Heart left ventricle (tissue), 16 donors: ENCODE measurements around the gene CANT1. TPM values are rescaled to one million over a fixed set of nuclear protein-coding genes. Genes with fewer than 3 reads are reported as not detected.

Source experiments
- ATAC-seq, 4 donors: fragments of 200-7000 bp; cut with Tn5 transposase; one replicate each; pipeline ENCODE4 v1.9.1; 2020 to 2022; ENCODE audit warnings: moderate library complexity in 4 of 4, mild to moderate bottlenecking in 3 of 4, moderate number of reproducible peaks in 1 of 4
- DNase-seq, 5 donors: peaks; one replicate each; pipeline ENCODE4 v3.0.0-alpha.2; 2020
- H3K27ac ChIP-seq, 12 donors: fragments of 200-600 bp; sonication (generic) in 4 of 12; one replicate each; pipeline versions ENCODE4 v1.5.0 to v1.8.0; 2016 to 2022; ENCODE audit warnings: mild to moderate bottlenecking in 2 of 12
- H3K27me3 ChIP-seq, 9 donors: fragments of 200-600 bp; sonication (generic) in 2 of 9; one replicate each; pipeline versions ENCODE4 v1.5.1 to v1.8.0; 2016 to 2022; ENCODE audit warnings: mild to moderate bottlenecking in 3 of 9
- H3K36me3 ChIP-seq, 9 donors: fragments of 200-600 bp; sonication (generic) in 2 of 9; one replicate each; pipeline versions ENCODE4 v1.5.0 to v1.8.0; 2018 to 2022; ENCODE audit warnings: mild to moderate bottlenecking in 2 of 9
- H3K4me1 ChIP-seq, 12 donors: fragments of 200-600 bp; sonication (generic) in 4 of 12; one replicate each; pipeline versions ENCODE4 v1.5.0 to v1.8.0; 2016 to 2022; ENCODE audit warnings: mild to moderate bottlenecking in 3 of 12
- H3K4me3 ChIP-seq, 12 donors: fragments of 200-600 bp; sonication (generic) in 4 of 12; one replicate each; pipeline versions ENCODE4 v1.5.0 to v1.8.0; 2017 to 2022; ENCODE audit warnings: mild to moderate bottlenecking in 9 of 12, moderate library complexity in 4 of 12
- H3K9me3 ChIP-seq, 12 donors: fragments of 200-600 bp; sonication (generic) in 4 of 12; one replicate each; pipeline versions ENCODE4 v1.5.0 to v1.8.0; 2016 to 2022; ENCODE audit warnings: mild to moderate bottlenecking in 1 of 12
- POLR2A ChIP-seq, 2 donors: fragments of 450-650 bp; IDR thresholded peaks; one replicate each; pipeline ENCODE4 v1.6.1; 2017; ENCODE audit warnings: antibody characterized with exemption in 2 of 2, mild to moderate bottlenecking in 2 of 2, moderate library complexity in 2 of 2
- WGBS, 4 donors: extraction: QIAGEN DNeasy Blood & Tissue Kit in 2 of 4; methylation state at CpG; one replicate each; pipeline versions ENCODE4 v1.1.5 to v1.1.7; 2013 to 2018; 5-methylcytosine and 5-hydroxymethylcytosine counted together
- intact Hi-C, 10 donors: fragments of 100-400 bp; cut with DNase I; formaldehyde crosslinking; loops; one replicate each; pipeline versions ENCODE4 v1.11.1 to v1.14.2; 2022
- polyA plus RNA-seq, 2 donors: library from polyadenylated mRNA; stranded (reverse); fragments of 200-250 nt; gene quantifications; one replicate each; pipeline ENCODE4 v1.2.3, GENCODE V29; 2013
- total RNA-seq, 9 donors: library from RNA; depleted of rRNA in 2 of 9; stranded (reverse); fragments of >200 nt in 2 of 9; fragmentation: NEBNext Ultra II Directional in 3 of 9; extraction: Animal tissue kit (Norgen Biotek cat#: 25700) in 3 of 9; gene quantifications; one replicate each; pipeline versions ENCODE4 v1.1.0 to v1.2.4, GENCODE V29; 2016 to 2023
- TF ChIP-seq, protein P1 (sequence below), 12 donors: fragments of 200-600 bp; sonication (generic) in 4 of 12; IDR thresholded peaks; one replicate each; pipeline versions ENCODE4 v1.5.0 to v1.8.0; 2018 to 2022; ENCODE audit warnings: antibody characterized with exemption in 12 of 12, mild to moderate bottlenecking in 5 of 12
- donor health status: ischemic (EF 13 %, LVEDD 7.1; RV severe dilation, severe dysfunction).
- donor health status: healthy with polysubstance abuse.
- donor health status: DM: no; HTN: yes; CAD: no.
- donor health status: DM: no; HTN: no; CAD: no.
- donor health status: ischemic (EF 25% LVEDD 6.9; RV normal size, moderate dysfunction).
- donor health status: ischemic (EF 25% LVEDD 5.7; RV mildly dilated, moderate dysfunction).
- donor health status: healthy.
- donor health status: DM: yes; HTN: yes; CAD: no.
- donor health status: ischemic (EF 35%, LVEDD 5.7; RV mildly dilated, moderate dysfunction).
- donor health status: nonischemic (EF 11% LVEDD 7.7; RV severe dilation, severe dysfunction).
- donor health status: DM: yes; HTN: yes; CAD: no.
- donor health status: PGD.
- donor health status: ischemic (EF 29% LVEDD 5.4; RV normal size, mild dysfunction).
- donor health status: nonischemic (EF 23%, LVEDD 6.1; RV moderate dilation, normal function).

CANT1 gene
- total and polyA plus RNA-seq, 11 donors: 5.1 to 46.2 (median 24.1) TPM

DNA sequence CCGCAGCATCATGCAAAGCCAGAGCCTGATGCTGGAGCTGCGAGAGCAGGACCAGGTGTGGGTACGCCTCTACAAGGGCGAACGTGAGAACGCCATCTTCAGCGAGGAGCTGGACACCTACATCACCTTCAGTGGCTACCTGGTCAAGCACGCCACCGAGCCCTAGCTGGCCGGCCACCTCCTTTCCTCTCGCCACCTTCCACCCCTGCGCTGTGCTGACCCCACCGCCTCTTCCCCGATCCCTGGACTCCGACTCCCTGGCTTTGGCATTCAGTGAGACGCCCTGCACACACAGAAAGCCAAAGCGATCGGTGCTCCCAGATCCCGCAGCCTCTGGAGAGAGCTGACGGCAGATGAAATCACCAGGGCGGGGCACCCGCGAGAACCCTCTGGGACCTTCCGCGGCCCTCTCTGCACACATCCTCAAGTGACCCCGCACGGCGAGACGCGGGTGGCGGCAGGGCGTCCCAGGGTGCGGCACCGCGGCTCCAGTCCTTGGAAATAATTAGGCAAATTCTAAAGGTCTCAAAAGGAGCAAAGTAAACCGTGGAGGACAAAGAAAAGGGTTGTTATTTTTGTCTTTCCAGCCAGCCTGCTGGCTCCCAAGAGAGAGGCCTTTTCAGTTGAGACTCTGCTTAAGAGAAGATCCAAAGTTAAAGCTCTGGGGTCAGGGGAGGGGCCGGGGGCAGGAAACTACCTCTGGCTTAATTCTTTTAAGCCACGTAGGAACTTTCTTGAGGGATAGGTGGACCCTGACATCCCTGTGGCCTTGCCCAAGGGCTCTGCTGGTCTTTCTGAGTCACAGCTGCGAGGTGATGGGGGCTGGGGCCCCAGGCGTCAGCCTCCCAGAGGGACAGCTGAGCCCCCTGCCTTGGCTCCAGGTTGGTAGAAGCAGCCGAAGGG, 38.6 kb upstream of the CANT1 start:
- DNase-seq: peak in 3 of 5 donors; percentile 37 to 71 (median 62)
- Histone ChIP-seq H3K27ac (peak overlapping the region in 9 of 12 donors; percentile 53 to 76 (median 67)), H3K4me3 (peak overlapping the region in 2 of 12 donors; percentile 13 to 15)

DNA sequence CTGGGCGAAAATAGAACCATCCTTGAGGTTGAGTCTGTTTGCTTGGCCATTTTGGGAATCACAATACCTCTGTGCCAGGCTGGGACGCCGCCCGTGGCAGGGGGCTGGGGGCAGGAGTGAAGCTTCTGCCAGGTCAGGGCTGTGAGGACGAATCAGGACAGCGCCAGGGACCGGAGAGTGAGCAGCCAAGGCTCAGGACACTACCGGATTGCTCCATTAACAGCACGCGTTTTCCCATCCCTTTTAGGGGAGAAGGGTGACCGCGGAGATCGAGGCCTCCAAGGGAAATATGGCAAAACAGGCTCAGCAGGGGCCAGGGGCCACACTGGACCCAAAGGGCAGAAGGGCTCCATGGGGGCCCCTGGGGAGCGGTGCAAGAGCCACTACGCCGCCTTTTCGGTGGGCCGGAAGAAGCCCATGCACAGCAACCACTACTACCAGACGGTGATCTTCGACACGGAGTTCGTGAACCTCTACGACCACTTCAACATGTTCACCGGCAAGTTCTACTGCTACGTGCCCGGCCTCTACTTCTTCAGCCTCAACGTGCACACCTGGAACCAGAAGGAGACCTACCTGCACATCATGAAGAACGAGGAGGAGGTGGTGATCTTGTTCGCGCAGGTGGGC, 37.8 kb upstream of the CANT1 start:
- Histone ChIP-seq H3K36me3 (peaks cover 0 to 21% (median 5%) of the 10 kb centered on the region in 9 donors), H3K4me1 (peaks cover 6 to 43% (median 23%) of the 10 kb centered on the region in 12 donors), H3K27me3 (no peaks in the 10 kb centered on the region), H3K4me3 (peak overlapping the region in 5 of 12 donors; percentile 15 to 39 (median 21)), H3K9me3 (no peaks in the 10 kb centered on the region), H3K27ac (peak overlapping the region in 11 of 12 donors; percentile 48 to 76 (median 65))
- intact Hi-C loops: loop anchor here in 9 of 10 donors (2.0 to 10.0 kb wide), 5 partner anchors 27 to 347 kb away; partner anchors contain the start of gene ENGASE (in 1 of the 9)
- DNase-seq (no peak), ATAC-seq (no peak)
- WGBS, 4 donors: 78 to 86% (median 82%) methylated on average over 25 to 30 of the region's 30 CpGs
- TF ChIP-seq, protein P1, sequence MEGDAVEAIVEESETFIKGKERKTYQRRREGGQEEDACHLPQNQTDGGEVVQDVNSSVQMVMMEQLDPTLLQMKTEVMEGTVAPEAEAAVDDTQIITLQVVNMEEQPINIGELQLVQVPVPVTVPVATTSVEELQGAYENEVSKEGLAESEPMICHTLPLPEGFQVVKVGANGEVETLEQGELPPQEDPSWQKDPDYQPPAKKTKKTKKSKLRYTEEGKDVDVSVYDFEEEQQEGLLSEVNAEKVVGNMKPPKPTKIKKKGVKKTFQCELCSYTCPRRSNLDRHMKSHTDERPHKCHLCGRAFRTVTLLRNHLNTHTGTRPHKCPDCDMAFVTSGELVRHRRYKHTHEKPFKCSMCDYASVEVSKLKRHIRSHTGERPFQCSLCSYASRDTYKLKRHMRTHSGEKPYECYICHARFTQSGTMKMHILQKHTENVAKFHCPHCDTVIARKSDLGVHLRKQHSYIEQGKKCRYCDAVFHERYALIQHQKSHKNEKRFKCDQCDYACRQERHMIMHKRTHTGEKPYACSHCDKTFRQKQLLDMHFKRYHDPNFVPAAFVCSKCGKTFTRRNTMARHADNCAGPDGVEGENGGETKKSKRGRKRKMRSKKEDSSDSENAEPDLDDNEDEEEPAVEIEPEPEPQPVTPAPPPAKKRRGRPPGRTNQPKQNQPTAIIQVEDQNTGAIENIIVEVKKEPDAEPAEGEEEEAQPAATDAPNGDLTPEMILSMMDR (IDR thresholded peaks at IDR 0.05): no peak
- no peak for TF ChIP-seq POLR2A (IDR thresholded peaks at IDR 0.05)

More for the DNA sequence above, 38.6 kb upstream of the CANT1 start:
- no peaks in the 10 kb centered on the region for H3K27me3 ChIP-seq
- TF ChIP-seq, protein P1 (IDR thresholded peaks at IDR 0.05): no peak
- no peak for TF ChIP-seq POLR2A (IDR thresholded peaks at IDR 0.05)
- H3K9me3 ChIP-seq: no peaks in the 10 kb centered on the region
- 71 to 81% (median 76%) methylated on average over 40 to 41 of the region's 41 CpGs for WGBS, 4 donors
- intact Hi-C loops: loop anchor here in 9 of 10 donors (2.0 to 10.0 kb wide), 5 partner anchors 27 to 347 kb away; partner anchors contain the start of gene ENGASE (in 1 of the 9)
- peak in 1 of 4 donors; percentile 7 for ATAC-seq
- peaks cover 6 to 41% (median 22%) of the 10 kb centered on the region in 12 donors for H3K4me1 ChIP-seq
- H3K36me3 ChIP-seq: peaks cover 0 to 21% (median 5%) of the 10 kb centered on the region in 9 donors

DNA sequence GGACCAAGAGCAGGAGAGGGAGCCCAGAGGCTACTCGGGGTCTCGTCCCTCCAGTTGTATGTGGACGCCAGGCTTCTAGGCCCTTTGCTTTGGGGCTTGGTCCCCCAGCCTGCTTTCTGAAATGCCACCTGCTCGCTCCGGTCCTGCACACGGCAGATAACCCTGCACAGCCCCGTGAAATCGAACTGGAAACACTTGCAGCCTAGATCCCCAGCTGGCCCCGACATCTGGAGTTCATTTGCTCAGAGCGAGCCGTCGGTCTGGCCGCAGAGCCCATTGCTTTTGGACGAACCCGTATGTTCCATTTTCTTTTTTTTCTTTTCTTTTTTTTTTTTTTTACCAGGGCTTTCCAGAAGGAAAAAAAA, 37.3 kb upstream of the CANT1 start:
- DNase-seq: peak in 4 of 5 donors; percentile 68 to 81 (median 70)
- Histone ChIP-seq H3K9me3 (no peaks in the 10 kb centered on the region), H3K27ac (peak overlapping the region; percentile 0 to 76 (median 64)), H3K4me1 (peaks cover 6 to 47% (median 24%) of the 10 kb centered on the region in 12 donors), H3K27me3 (no peaks in the 10 kb centered on the region), H3K36me3 (peaks cover 0 to 21% (median 5%) of the 10 kb centered on the region in 9 donors), H3K4me3 (peak overlapping the region in 7 of 12 donors; percentile 3 to 39 (median 17))
- TF ChIP-seq POLR2A (IDR thresholded peaks at IDR 0.05): no peak
- TF ChIP-seq, protein P1 (IDR thresholded peaks at IDR 0.05): no peak
- intact Hi-C loops: loop anchor here in 9 of 10 donors (1.0 to 10.0 kb wide), 6 partner anchors 28 to 348 kb away; partner anchors contain the start of gene ENGASE (in 1 of the 9)
- peak; percentile 13 to 59 (median 29) for ATAC-seq
- WGBS, 4 donors: 51 to 69% (median 58%) methylated on average over 15 of the region's 15 CpGs
